HepG2 (cell line): ENCODE measurements around the gene TBKBP1. TPM values are rescaled to one million over a fixed set of nuclear protein-coding genes. Genes with fewer than 3 reads are reported as not detected.

ENCODE experiments used
- CC2D1A ChIP-seq: sonication (generic); formaldehyde crosslinking; IDR thresholded peaks from 2 replicates; pipeline ENCODE4 v1.8.1; 2023; ENCODE audit warnings: mild to moderate bottlenecking, missing genetic modification reagents
- IRF2 ChIP-seq: IDR thresholded peaks from 2 replicates; pipeline ENCODE4 v1.6.1; 2018; ENCODE audit warnings: missing genetic modification reagents, missing compliant biosample characterization
- MZF1 ChIP-seq: sonication (generic); formaldehyde crosslinking; IDR thresholded peaks from 2 replicates; pipeline ENCODE4 v1.8.1; 2023; ENCODE audit warnings: mild to moderate bottlenecking, missing genetic modification reagents, borderline replicate concordance
- NPAS2 ChIP-seq: sonication (generic); formaldehyde crosslinking; IDR thresholded peaks from 2 replicates; pipeline ENCODE4 v1.8.0; 2022; ENCODE audit warnings: mild to moderate bottlenecking, missing genetic modification reagents, borderline replicate concordance
- NRL ChIP-seq: sonication (generic); formaldehyde crosslinking; IDR thresholded peaks from 2 replicates; pipeline ENCODE4 v1.5.0; 2020; ENCODE audit warnings: missing genetic modification reagents, mild to moderate bottlenecking, moderate library complexity, borderline replicate concordance
- SATB2 ChIP-seq: sonication (generic); formaldehyde crosslinking; IDR thresholded peaks from 2 replicates; pipeline ENCODE4 v1.5.0; 2020; ENCODE audit warnings: missing genetic modification reagents
- SMAD9 ChIP-seq: sonication (generic); formaldehyde crosslinking; IDR thresholded peaks from 2 replicates; pipeline ENCODE4 v1.5.1; 2020; ENCODE audit warnings: mild to moderate bottlenecking, missing genetic modification reagents
- ZBTB21 ChIP-seq: sonication (generic); formaldehyde crosslinking; IDR thresholded peaks from 2 replicates; pipeline ENCODE4 v1.4.0; 2020; ENCODE audit warnings: missing genetic modification reagents
- ZNF230 ChIP-seq: sonication (generic); formaldehyde crosslinking; IDR thresholded peaks from 2 replicates; pipeline ENCODE4 v1.4.0; 2020; ENCODE audit warnings: mild to moderate bottlenecking, missing genetic modification reagents
- ZNF274 ChIP-seq: sonication (generic); formaldehyde crosslinking; IDR thresholded peaks from 2 replicates; pipeline ENCODE4 v1.5.1; 2020; ENCODE audit warnings: mild to moderate bottlenecking, missing genetic modification reagents
- ZNF484 ChIP-seq: sonication (generic); formaldehyde crosslinking; IDR thresholded peaks from 2 replicates; pipeline ENCODE4 v1.5.1; 2020; ENCODE audit warnings: mild to moderate bottlenecking, low read depth, missing genetic modification reagents, borderline replicate concordance
- ZNF713 ChIP-seq: sonication (generic); formaldehyde crosslinking; IDR thresholded peaks from 2 replicates; pipeline ENCODE4 v1.4.0; 2020; ENCODE audit warnings: mild to moderate bottlenecking, missing genetic modification reagents
- ZNF788 ChIP-seq: sonication (generic); formaldehyde crosslinking; IDR thresholded peaks from 2 replicates; pipeline ENCODE4 v1.5.0; 2020; ENCODE audit warnings: mild to moderate bottlenecking, missing genetic modification reagents, borderline replicate concordance
- polyA plus RNA-seq, 8 experiments: library from polyadenylated mRNA; depleted of rRNA in 3 of 8; stranded (reverse) in 7 of 8; unstranded in 1 of 8; fragments of >200 nt; fragmentation: Illumina TruSeq in 4 of 8; extraction: Trizol in 4 of 8; gene quantifications; 2 replicates each; pipeline versions ENCODE4 v1.2.1 to v1.2.3, GENCODE V29; 2011 to 2016; ENCODE audit warnings: low read depth in 4 of 8, missing spikeins in 1 of 8, mixed read lengths in 1 of 8; ENCODE audit not compliant: insufficient read depth in 1 of 8
- total RNA-seq, 5 experiments: library from RNA; depleted of rRNA; stranded (reverse); fragments of >200 nt; fragmentation: Illumina TruSeq; extraction: Trizol; gene quantifications; 2 replicates each; pipeline ENCODE4 v1.2.3, GENCODE V29; 2016; ENCODE audit warnings: low read depth in 1 of 5
- TF ChIP-seq, protein P1 (sequence below): sonication (generic); formaldehyde crosslinking; IDR thresholded peaks from 2 replicates; pipeline ENCODE4 v1.4.0; 2020; ENCODE audit warnings: missing genetic modification reagents, borderline replicate concordance
- TF ChIP-seq, protein P2 (sequence below): sonication (generic); formaldehyde crosslinking; IDR thresholded peaks from 2 replicates; pipeline ENCODE4 v1.4.0; 2020; ENCODE audit warnings: missing genetic modification reagents
- TF ChIP-seq, protein P3 (sequence below): sonication (generic); formaldehyde crosslinking; IDR thresholded peaks from 2 replicates; pipeline ENCODE4 v1.5.0; 2020; ENCODE audit warnings: missing genetic modification reagents
- TF ChIP-seq, protein P4 (sequence below): sonication (generic); formaldehyde crosslinking; IDR thresholded peaks from 2 replicates; pipeline ENCODE4 v1.4.0; 2020; ENCODE audit warnings: missing genetic modification reagents, borderline replicate concordance
- TF ChIP-seq, protein P5 (sequence below): sonication (generic); formaldehyde crosslinking; IDR thresholded peaks from 2 replicates; pipeline ENCODE4 v1.8.0; 2022; ENCODE audit warnings: mild to moderate bottlenecking, missing genetic modification reagents; ENCODE audit not compliant: insufficient replicate concordance

The TBKBP1 gene
- total and polyA plus RNA-seq, 2 of the 13 experiments (the other 11 are each of a cell fraction or from before 2014, with no cell fraction given): 2.6 to 7.0 TPM

DNA sequence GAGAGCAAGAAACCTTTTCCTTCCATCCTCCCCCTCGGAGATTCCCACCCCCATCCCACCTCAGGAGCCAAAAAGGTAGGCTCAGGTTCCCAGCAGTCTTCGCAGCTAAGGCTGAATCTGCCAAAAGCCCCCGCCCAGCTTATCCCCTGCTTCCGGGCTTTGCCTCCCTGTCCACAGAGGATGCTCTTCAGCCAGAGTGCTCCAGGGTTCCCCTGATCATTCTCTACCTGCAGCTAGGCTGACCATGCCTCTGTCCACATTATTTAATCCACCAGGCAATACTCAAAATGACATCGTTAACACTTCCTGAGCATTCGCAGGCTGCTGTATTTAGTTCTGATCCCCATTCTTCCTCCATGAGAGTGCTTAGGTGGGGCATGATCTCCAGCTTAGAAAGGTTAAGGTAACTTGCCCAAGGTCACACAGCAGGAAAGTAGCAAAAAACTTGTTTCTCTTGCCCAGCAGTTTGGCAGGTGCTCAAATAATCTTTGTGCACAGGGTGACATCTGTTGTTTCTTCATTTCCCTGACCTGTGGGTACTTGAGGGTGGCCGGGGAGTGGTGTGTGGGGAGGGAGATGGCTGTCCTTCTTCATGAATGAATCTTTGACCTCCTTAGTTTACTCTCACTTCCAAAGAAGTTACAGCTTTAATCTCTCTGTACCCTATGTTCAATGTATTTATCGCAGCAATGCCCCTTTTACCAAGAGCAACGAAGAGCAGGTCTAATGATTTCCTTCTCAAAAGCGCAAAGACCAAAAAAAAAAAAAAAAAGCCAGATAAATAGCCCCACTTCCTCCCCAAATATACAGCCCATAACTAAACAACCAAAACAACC, 848 bp upstream of the TBKBP1 start (continued):
- TF ChIP-seq, protein P1, sequence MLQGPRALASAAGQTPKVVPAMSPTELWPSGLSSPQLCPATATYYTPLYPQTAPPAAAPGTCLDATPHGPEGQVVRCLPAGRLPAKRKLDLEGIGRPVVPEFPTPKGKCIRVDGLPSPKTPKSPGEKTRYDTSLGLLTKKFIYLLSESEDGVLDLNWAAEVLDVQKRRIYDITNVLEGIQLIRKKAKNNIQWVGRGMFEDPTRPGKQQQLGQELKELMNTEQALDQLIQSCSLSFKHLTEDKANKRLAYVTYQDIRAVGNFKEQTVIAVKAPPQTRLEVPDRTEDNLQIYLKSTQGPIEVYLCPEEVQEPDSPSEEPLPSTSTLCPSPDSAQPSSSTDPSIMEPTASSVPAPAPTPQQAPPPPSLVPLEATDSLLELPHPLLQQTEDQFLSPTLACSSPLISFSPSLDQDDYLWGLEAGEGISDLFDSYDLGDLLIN: no peak
- no peak for TF ChIP-seq ZNF230 (CRISPR knock-in tag)
- TF ChIP-seq CC2D1A (CRISPR knock-in tag): no peak; the same call in 1 of the 2 replicates
- no peak for TF ChIP-seq NRL
- TF ChIP-seq, protein P2, sequence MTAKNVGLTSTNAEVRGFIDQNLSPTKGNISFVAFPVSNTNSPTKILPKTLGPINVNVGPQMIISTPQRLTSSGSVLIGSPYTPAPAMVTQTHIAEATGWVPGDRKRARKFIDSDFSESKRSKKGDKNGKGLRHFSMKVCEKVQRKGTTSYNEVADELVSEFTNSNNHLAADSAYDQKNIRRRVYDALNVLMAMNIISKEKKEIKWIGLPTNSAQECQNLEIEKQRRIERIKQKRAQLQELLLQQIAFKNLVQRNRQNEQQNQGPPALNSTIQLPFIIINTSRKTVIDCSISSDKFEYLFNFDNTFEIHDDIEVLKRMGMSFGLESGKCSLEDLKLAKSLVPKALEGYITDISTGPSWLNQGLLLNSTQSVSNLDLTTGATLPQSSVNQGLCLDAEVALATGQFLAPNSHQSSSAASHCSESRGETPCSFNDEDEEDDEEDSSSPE (CRISPR knock-in tag): no peak
- TF ChIP-seq ZNF484: no peak
- no peak for TF ChIP-seq ZNF713 (CRISPR knock-in tag)
- TF ChIP-seq NPAS2: no peak
- no peak for TF ChIP-seq SATB2 (CRISPR knock-in tag)
- no peak for TF ChIP-seq ZBTB21 (CRISPR knock-in tag)
- TF ChIP-seq MZF1: no peak
- TF ChIP-seq, protein P3, sequence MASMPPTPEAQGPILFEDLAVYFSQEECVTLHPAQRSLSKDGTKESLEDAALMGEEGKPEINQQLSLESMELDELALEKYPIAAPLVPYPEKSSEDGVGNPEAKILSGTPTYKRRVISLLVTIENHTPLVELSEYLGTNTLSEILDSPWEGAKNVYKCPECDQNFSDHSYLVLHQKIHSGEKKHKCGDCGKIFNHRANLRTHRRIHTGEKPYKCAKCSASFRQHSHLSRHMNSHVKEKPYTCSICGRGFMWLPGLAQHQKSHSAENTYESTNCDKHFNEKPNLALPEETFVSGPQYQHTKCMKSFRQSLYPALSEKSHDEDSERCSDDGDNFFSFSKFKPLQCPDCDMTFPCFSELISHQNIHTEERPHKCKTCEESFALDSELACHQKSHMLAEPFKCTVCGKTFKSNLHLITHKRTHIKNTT (CRISPR knock-in tag): no peak
- TF ChIP-seq IRF2 (CRISPR knock-in tag): no peak
- TF ChIP-seq ZNF788 (CRISPR knock-in tag): no peak
- no peak for TF ChIP-seq ZNF274 (CRISPR knock-in tag)
- no peak for TF ChIP-seq SMAD9 (CRISPR knock-in tag)
- TF ChIP-seq, protein P4, sequence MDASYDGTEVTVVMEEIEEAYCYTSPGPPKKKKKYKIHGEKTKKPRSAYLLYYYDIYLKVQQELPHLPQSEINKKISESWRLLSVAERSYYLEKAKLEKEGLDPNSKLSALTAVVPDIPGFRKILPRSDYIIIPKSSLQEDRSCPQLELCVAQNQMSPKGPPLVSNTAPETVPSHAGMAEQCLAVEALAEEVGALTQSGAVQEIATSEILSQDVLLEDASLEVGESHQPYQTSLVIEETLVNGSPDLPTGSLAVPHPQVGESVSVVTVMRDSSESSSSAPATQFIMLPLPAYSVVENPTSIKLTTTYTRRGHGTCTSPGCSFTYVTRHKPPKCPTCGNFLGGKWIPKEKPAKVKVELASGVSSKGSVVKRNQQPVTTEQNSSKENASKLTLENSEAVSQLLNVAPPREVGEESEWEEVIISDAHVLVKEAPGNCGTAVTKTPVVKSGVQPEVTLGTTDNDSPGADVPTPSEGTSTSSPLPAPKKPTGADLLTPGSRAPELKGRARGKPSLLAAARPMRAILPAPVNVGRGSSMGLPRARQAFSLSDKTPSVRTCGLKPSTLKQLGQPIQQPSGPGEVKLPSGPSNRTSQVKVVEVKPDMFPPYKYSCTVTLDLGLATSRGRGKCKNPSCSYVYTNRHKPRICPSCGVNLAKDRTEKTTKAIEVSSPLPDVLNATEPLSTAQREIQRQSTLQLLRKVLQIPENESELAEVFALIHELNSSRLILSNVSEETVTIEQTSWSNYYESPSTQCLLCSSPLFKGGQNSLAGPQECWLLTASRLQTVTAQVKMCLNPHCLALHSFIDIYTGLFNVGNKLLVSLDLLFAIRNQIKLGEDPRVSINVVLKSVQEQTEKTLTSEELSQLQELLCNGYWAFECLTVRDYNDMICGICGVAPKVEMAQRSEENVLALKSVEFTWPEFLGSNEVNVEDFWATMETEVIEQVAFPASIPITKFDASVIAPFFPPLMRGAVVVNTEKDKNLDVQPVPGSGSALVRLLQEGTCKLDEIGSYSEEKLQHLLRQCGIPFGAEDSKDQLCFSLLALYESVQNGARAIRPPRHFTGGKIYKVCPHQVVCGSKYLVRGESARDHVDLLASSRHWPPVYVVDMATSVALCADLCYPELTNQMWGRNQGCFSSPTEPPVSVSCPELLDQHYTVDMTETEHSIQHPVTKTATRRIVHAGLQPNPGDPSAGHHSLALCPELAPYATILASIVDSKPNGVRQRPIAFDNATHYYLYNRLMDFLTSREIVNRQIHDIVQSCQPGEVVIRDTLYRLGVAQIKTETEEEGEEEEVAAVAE (CRISPR knock-in tag): no peak
- TF ChIP-seq, protein P5, sequence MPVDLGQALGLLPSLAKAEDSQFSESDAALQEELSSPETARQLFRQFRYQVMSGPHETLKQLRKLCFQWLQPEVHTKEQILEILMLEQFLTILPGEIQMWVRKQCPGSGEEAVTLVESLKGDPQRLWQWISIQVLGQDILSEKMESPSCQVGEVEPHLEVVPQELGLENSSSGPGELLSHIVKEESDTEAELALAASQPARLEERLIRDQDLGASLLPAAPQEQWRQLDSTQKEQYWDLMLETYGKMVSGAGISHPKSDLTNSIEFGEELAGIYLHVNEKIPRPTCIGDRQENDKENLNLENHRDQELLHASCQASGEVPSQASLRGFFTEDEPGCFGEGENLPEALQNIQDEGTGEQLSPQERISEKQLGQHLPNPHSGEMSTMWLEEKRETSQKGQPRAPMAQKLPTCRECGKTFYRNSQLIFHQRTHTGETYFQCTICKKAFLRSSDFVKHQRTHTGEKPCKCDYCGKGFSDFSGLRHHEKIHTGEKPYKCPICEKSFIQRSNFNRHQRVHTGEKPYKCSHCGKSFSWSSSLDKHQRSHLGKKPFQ: no peak
